NCI-H69 (cell line): Measurements from ENCODE around the gene DDX54.
A peak's percentile ranks its signal among the peaks of the same experiment; 100 is the strongest.
"Not testable (repeated sequence)": the region's sequence is repeated elsewhere in the genome, so short reads cannot be mapped to it uniquely, and the experiment has no call there.

Experiments used
- DNase-seq: peaks from one replicate; lab custom pipeline; 2025; lab: John Stamatoyannopoulos, UW

DDX54 gene

GRCh38 chr12:113220593-113221180 is 35.4 kb upstream of the DDX54 start:
- peak; percentile 64 for DNase-seq

- DNase-seq = no peak
Measured at GRCh38 chr12:113216027-113216426, 30.7 kb upstream of the DDX54 start.

DNA sequence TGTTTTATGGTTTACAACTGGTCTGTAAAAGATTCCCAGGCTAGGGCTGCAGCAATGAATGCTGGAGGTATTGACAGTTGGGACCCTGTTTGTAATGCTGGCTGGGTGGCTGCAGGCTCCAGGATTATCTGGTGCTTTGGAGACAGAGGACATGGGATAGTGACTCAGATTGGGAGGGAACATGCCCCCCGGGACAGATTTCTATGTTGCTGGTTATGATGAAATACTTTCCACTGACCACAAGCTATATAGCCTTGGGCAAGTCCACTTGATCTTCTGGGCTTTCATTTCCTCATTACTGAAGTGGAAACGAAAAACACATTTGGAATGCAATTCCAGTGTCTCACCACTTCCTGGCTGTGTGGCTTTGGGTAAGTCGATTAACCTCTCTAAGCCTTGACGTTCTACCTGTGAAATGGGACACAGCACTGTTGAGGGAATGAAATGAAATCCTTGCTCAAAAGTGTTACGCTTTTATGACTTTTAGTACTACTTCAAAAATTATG is 29.7 kb upstream of the DDX54 start:
- peak; percentile 26 for DNase-seq

DNA sequence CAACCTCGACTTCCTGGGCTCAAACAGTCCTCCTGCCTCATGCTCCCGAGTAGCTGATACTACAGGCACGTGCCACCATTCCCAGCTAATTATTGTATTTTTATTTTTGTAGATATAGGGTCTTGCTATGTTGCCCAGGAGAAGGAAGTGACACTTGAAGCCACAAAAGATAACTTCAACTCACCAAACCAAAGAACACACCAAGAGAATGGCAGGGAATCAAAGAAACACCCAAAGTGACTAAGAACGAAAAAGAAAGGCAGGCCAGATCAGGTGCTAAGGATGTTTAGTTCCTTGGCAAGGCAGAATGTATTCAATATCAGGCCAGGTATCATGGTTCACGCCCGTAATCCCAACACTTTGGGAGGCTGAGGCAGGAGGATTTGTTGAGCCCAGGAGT is 25.9 kb upstream of the DDX54 start:
- no peak for DNase-seq

DNA sequence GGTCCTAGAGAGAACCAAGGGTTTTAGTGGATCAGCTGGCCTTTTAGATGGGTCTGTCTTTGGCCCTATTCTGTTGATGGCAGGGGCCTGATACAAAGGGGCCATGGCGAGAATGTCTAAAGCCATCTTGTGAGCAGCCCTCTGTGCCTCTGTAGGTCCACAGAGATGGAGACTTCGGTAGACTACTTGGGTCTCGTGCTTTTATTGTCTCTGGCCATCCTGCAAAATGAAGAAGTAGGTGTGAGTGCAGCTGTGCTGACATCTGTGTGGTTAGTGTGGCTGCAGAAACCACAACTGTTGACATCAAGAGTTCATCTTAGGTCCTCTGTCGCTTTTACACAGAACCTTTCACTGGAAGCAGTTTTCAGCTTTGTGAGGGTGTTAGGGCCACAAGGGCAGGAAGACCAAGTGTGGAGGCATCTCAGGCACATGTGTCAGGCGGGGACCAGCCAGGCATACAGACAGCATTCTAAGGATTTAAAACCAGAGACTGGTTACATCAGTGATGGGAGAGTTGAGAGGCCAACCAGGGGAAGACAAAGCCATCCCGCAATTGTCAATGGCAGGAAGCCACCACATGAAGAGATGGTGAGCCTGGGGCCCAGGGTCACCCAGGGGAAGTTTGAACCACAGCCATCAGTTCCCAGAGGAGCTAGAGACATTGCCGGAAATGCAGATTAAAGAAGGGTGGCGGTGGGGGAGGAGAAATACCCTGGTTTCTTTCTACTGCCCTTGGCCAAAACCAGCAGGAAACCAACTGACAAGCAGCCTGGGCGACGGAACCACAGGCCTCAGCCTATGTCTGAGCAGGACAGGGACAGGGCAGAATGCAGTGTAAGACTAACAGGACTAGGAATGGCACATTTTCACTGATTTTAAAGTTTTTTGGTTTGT is 23.0 kb upstream of the DDX54 start:
- no peak for DNase-seq

- no peak for DNase-seq
Measured at GRCh38 chr12:113207613-113208040, 22.3 kb upstream of the DDX54 start.

GRCh38 chr12:113206802-113207201 is 21.5 kb upstream of the DDX54 start:
- DNase-seq = not testable (repeated sequence)

DNA sequence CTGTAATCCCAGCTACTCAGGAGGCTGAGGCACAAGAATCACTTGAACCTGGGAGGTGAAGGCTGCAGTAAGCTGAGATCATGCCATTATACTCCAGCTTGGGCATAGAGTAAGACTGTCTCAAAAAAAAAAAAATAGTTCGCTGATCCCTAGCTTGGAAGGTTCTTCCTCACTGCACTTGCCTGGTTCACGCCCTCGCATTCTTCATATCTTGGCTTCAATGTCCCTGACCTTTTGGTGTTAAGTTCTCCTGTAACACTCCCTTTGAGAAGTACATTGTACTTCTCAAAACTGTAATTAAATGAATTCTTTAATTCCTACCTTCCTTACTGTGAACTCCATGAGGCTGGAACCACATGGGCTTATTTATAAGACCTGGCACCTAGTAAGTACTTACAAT is 19.5 kb upstream of the DDX54 start:
- DNase-seq = no peak

- DNase-seq = peak; percentile 39
Measured at GRCh38 chr12:113203852-113204760, 18.8 kb upstream of the DDX54 start.

DNA sequence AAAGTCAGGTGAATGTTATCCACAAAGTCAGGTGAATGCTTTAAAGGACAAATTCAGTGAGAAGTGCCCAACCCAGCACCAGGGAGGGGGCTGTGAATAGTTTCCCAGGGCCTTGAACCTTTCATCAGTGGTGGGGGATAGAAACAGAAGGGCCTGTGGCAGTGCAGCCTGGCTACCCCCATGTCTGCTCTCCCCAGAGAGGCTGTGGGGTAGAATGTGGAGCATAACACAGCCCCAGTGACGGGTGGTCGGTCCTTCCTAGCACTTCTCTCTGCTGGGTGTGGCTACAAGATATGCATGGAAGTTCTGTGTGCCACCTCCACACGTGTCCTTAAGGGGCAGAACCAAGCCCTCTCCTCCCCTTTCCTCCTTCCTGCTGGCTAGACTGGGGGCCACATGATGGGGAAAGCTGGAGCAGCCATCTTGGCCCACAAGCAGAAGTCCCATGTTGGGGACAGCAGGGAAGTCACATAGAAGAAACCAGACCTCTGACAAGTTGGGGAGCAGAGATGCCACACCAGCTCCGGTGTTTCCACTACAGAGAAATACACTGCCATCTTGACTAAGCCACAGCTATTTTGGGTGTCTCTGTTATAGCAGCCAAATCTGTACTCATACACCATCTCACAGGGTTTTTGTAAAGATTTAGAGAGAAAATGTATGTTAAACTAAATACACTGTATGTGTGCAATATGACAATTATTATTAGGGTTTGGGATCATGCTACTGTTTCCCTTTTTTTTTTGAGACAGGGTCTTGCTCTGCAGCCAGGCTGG is 17.2 kb upstream of the DDX54 start:
- DNase-seq = no peak

GRCh38 chr12:113201187-113202177 is 16.2 kb upstream of the DDX54 start:
- peak; percentile 16 for DNase-seq

DNA sequence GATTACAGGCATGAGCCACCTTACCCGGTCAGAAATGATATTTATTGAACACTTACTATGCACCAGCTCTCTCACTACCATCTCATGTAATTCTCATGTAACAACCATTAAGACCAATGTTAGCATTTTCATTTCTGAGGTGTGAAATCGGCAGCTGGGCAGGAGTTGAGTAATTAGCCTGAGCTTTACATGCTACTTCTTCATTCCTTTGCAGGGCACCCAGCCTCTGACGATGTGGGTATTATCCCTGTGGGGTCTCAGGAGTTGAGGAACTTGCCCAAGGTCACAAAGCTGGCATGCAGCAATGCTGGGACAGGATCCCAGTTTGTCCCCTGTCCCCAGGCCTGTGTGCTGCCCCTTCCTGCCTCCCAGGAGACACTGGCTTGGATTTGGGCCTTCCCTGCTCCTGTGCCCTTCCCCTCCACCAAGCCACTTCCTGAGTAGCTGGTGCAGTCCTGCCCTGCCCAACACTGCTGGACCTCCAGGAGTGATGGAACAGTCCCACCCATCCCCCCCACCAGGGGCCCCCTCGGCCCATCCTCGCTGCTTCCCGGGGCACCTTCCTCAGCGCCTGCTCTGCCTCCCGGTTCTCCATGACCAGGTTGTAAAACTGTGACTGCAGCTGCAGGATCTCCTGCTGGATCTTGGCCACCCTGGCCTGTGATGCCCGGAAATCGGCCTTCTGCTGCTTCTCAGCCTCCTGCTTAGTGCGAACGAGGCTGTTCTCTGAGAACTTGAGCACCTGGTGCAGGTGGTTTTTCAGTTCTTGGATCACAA is 14.9 kb upstream of the DDX54 start:
- no peak for DNase-seq

- no peak for DNase-seq
Measured at GRCh38 chr12:113198296-113198695, 13.0 kb upstream of the DDX54 start.

DNA sequence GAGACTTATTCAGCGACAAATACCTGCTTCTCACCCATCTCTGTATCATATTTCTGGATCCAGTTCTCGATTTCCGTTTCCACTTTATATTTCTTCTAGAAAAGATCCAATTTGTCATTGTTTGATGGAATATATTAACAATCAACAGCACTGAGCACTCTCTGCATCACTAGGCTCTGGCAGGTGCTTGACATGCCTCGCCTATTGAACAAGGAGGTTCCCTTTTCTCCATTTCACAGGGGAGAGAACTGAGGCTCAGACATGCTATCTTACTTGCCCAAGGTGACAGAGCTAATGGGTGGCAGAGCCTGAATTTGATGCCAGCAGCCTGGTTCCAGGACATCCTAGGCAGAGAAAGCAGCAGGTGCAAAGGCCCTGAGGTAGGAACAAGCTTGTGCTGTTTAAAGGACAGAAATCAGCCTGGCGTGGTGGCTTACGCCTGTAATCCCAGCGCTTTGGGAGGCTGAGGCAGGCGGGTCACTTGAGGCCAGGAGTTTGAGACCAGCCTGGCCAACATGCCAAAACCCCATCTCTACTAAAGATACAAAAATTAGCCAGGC is 12.3 kb upstream of the DDX54 start:
- no peak for DNase-seq

- DNase-seq = peak; percentile 79
Measured at GRCh38 chr12:113196990-113197389, 11.7 kb upstream of the DDX54 start.

DNA sequence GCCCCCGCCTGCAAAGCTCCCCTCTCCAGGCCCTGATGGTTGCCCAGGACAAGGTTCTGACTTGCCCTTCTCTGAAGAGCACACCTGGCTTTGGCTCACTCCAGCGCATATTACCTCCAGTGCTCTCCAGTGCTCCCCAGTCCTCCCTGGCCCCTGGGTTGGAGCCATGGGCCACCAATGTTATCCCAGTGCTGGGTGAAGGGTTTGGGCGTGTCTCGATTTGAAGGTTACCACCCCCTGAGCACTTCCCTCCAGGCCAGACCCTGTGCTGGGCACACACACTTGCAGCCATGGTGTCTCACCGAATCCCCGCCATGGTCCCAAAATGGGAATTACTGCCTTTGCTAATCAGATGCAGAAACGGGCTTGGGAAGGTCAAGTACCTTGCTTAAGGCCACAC is 11.3 kb upstream of the DDX54 start:
- DNase-seq = no peak

GRCh38 chr12:113195598-113195997 is 10.3 kb upstream of the DDX54 start:
- DNase-seq = no peak

DNA sequence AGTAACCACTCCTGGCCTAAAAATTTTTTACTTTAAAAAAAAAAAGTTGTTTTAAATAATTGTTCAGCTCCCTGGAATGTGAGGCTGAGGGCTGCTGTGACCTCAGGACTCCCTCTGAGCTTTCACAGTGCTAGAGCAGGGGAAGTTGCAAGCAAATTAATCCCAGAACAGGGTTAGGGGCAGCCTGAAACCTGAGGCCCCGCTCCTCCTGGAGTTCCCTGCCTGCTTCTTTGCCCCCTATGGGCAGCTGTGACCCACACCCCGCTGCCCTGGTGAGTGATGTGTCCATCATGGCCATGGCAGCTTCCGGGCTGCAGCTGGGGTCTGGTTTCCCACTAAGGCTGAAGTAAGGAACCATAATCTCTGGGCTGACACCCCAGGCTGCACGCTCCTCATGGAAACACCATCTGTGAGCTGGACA is 9.7 kb upstream of the DDX54 start:
- DNase-seq = no peak

DNA sequence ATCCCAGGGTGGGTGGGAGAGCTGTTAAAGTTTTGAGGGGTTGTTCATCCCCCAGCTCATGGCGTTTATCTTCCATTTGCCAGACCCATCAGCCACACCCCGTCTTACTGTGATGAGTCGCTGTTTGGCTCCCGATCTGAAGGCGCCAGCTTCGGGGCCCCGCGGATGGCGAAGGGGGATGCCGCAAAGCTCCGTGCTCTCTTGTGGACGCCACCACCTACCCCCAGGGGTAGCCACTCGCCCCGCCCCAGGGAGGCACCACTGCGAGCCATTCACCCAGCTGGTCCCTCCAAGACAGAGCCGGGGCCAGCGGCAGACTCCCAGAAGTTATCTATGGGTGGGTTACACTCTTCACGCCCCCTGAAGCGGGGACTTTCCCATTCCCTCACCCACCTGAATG is 5.9 kb upstream of the DDX54 start:
- no peak for DNase-seq
